DND-41 (cell line): Measurements from ENCODE around the gene SHANK3.
"Not testable (repeated sequence)": the region's sequence is repeated elsewhere in the genome, so short reads cannot be mapped to it uniquely, and the experiment has no call there.

Source experiments
- ATAC-seq: fragments of 200-7000 bp; cut with Tn5 transposase; 3 replicates; pipeline ENCODE4 v1.9.1; 2021; ENCODE audit warnings: low read depth; ENCODE audit not compliant: insufficient read depth
- DNase-seq: peaks from one replicate; pipeline ENCODE4 v3.0.0-alpha.2; 2020
- H2AFZ ChIP-seq: 2 replicates; pipeline ENCODE4 v1.6.0; 2012; ENCODE audit warnings: low read depth, low read length
- H3K27ac ChIP-seq: 2 replicates; pipeline ENCODE4 v1.5.1; 2012; ENCODE audit warnings: low read length, inconsistent platforms
- H3K27me3 ChIP-seq: fragments of 200-600 bp; sonication (generic); 2 replicates; pipeline ENCODE4 v1.6.0; 2012; ENCODE audit warnings: low read length, mild to moderate bottlenecking, inconsistent platforms; ENCODE audit not compliant: insufficient read depth, poor library complexity
- H3K36me3 ChIP-seq: 2 replicates; pipeline ENCODE4 v1.5.1; 2012; ENCODE audit warnings: low read length, inconsistent platforms; ENCODE audit not compliant: insufficient read depth
- H3K4me1 ChIP-seq: 2 replicates; pipeline ENCODE4 v1.5.1; 2012; ENCODE audit warnings: mild to moderate bottlenecking, low read length; ENCODE audit not compliant: insufficient read depth
- H3K4me2 ChIP-seq: 2 replicates; pipeline ENCODE4 v1.6.0; 2012; ENCODE audit warnings: mild to moderate bottlenecking, moderate library complexity, low read length, inconsistent platforms; ENCODE audit not compliant: insufficient read depth
- H3K4me3 ChIP-seq, 2 experiments: fragments of 200-600 bp in 1 of 2; shearing (Covaris generic) in 1 of 2; 2 replicates each; pipeline ENCODE4 v1.5.1; 2012 to 2016; ENCODE audit warnings: inconsistent platforms in 2 of 2, low read length in 2 of 2, mild to moderate bottlenecking in 2 of 2, low read depth in 1 of 2, moderate library complexity in 1 of 2
- H3K79me2 ChIP-seq: 2 replicates; pipeline ENCODE4 v1.6.0; 2012; ENCODE audit warnings: low read length, inconsistent platforms; ENCODE audit not compliant: insufficient read depth
- H3K9ac ChIP-seq: 2 replicates; pipeline ENCODE4 v1.6.0; 2012; ENCODE audit warnings: low read depth, mild to moderate bottlenecking, inconsistent platforms, low read length, moderate library complexity
- H3K9me3 ChIP-seq: 2 replicates; pipeline ENCODE4 v1.5.1; 2012; ENCODE audit warnings: low read length, moderate library complexity, mild to moderate bottlenecking, inconsistent platforms; ENCODE audit not compliant: insufficient read depth, severe bottlenecking
- H4K20me1 ChIP-seq: 2 replicates; pipeline ENCODE4 v1.6.0; 2012; ENCODE audit warnings: low read length; ENCODE audit not compliant: insufficient read depth
- CTCF ChIP-seq: IDR thresholded peaks from 2 replicates; pipeline ENCODE4 v1.5.1; 2012; ENCODE audit warnings: borderline replicate concordance, low read length, moderate library complexity, mild to moderate bottlenecking; ENCODE audit not compliant: poor library complexity, severe bottlenecking; ENCODE audit errors: extremely low read depth
- EZH2 ChIP-seq: IDR thresholded peaks from 3 replicates; pipeline ENCODE4 v1.6.1; 2012; ENCODE audit warnings: borderline replicate concordance, low read depth, mild to moderate bottlenecking, moderate library complexity, low read length, inconsistent platforms; ENCODE audit not compliant: severe bottlenecking

The SHANK3 gene

GRCh38 chr22:50653256-50653655, 19.4 kb upstream of the SHANK3 start:
- H3K4me1 ChIP-seq = no peaks in the 10 kb centered on the region
- H2AFZ ChIP-seq = no peak overlapping the region
- ATAC-seq (no peak), DNase-seq (no peak)
- no peak overlapping the region for H3K9ac ChIP-seq
- H3K27me3 ChIP-seq = peaks cover 8% of the 10 kb centered on the region
- no peaks in the 10 kb centered on the region for H3K79me2 ChIP-seq
- no peak overlapping the region for H3K4me3 ChIP-seq
- H3K9me3 ChIP-seq = peaks cover 14% of the 10 kb centered on the region
- H3K36me3 ChIP-seq = no peaks in the 10 kb centered on the region
- no peak for TF ChIP-seq EZH2
- no peak for TF ChIP-seq CTCF
- H3K27ac ChIP-seq = no peak overlapping the region
- H3K4me2 ChIP-seq = no peak overlapping the region
- no peaks in the 10 kb centered on the region; the same call in 1 of the 2 replicates for H4K20me1 ChIP-seq

- H3K27me3 ChIP-seq, H3K9me3 ChIP-seq, DNase-seq, ATAC-seq, H4K20me1 ChIP-seq, H2AFZ ChIP-seq, H3K4me3 ChIP-seq, H3K4me2 ChIP-seq, H3K9ac ChIP-seq, H3K4me1 ChIP-seq, H3K36me3 ChIP-seq, H3K79me2 ChIP-seq, H3K27ac ChIP-seq: not testable (repeated sequence)
Observed at GRCh38 chr22:50654664-50655063, 18.0 kb upstream of the SHANK3 start.

GRCh38 chr22:50656122-50657070, 16.2 kb upstream of the SHANK3 start:
- Histone ChIP-seq H3K36me3 (no peaks in the 10 kb centered on the region), H3K9ac (no peak overlapping the region), H4K20me1 (no peaks in the 10 kb centered on the region; the same call in 1 of the 2 replicates), H3K4me1 (no peaks in the 10 kb centered on the region), H3K27ac (no peak overlapping the region), H2AFZ (no peak overlapping the region), H3K4me3 (no peak overlapping the region), H3K9me3 (no peaks in the 10 kb centered on the region), H3K79me2 (no peaks in the 10 kb centered on the region), H3K27me3 (peaks cover 8% of the 10 kb centered on the region), H3K4me2 (no peak overlapping the region)
- DNase-seq = no peak
- no peak for ATAC-seq
- TF ChIP-seq CTCF (no peak), EZH2 (no peak)

- H3K9me3 ChIP-seq = no peaks in the 10 kb centered on the region
- H3K27ac ChIP-seq = no peak overlapping the region
- no peak for TF ChIP-seq EZH2
- no peak for TF ChIP-seq CTCF
- H3K4me1 ChIP-seq = no peaks in the 10 kb centered on the region
- no peak overlapping the region for H3K4me2 ChIP-seq
- H3K9ac ChIP-seq = no peak overlapping the region
- H3K27me3 ChIP-seq = peaks cover 8% of the 10 kb centered on the region
- ATAC-seq (no peak), DNase-seq (no peak)
- no peaks in the 10 kb centered on the region; the same call in 1 of the 2 replicates for H4K20me1 ChIP-seq
- no peak overlapping the region for H3K4me3 ChIP-seq
- no peaks in the 10 kb centered on the region for H3K36me3 ChIP-seq
- no peak overlapping the region for H2AFZ ChIP-seq
- no peaks in the 10 kb centered on the region for H3K79me2 ChIP-seq
Observed at GRCh38 chr22:50657925-50658324, 14.7 kb upstream of the SHANK3 start.

GRCh38 chr22:50659711-50660110, 12.9 kb upstream of the SHANK3 start:
- H2AFZ ChIP-seq, H3K4me2 ChIP-seq, DNase-seq, ATAC-seq, H3K79me2 ChIP-seq, H3K4me1 ChIP-seq, H3K9me3 ChIP-seq, H3K9ac ChIP-seq, H3K36me3 ChIP-seq, H4K20me1 ChIP-seq, H3K4me3 ChIP-seq, H3K27me3 ChIP-seq, H3K27ac ChIP-seq: not testable (repeated sequence)
